ENCODE data around the gene APCDD1.

The APCDD1 gene

DNA sequence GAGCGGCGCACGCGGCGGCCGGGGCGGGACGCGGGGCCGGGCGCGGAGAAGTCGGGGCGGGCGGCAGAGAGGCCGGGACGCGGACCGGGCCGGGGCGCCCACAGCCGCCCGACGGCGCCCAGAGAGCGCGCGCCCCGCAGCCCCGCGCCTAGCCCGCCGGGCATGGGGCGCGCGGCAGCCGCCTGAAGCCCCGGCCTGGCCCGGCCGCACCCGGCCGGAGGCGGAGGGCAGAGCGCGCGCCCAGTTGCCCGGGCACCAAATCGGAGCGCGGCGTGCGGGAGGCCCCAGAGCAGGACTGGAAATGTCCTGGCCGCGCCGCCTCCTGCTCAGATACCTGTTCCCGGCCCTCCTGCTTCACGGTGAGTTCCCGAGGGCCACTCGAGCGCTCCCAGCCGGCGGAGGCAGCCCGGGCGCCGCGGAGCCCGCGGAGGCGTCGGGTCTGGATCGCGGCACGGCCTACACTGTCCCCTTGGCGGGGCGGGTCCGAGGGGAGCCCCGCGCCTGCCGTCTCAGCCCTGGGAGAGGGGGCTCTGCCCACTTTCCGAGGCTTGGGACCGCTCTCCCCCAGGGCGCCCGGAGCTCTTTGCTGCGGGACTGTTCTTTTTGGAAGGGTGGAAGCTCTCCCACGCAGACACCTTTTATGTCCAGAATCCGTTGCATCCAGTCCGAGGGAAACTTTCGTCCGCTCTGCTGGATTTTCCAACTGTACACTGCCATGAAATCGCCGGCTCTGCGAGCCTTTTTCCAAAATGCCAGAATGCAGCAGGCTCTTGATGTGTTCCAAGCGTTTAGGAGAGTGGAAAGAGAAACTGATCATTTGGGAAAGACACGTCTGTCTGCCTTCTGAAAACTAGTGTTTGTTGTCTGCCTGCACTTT is 484 bp downstream of the APCDD1 start:
- peak; percentile 40 for DNase-seq (ENCODE audit: low read depth)
- TF ChIP-seq, protein P1, sequence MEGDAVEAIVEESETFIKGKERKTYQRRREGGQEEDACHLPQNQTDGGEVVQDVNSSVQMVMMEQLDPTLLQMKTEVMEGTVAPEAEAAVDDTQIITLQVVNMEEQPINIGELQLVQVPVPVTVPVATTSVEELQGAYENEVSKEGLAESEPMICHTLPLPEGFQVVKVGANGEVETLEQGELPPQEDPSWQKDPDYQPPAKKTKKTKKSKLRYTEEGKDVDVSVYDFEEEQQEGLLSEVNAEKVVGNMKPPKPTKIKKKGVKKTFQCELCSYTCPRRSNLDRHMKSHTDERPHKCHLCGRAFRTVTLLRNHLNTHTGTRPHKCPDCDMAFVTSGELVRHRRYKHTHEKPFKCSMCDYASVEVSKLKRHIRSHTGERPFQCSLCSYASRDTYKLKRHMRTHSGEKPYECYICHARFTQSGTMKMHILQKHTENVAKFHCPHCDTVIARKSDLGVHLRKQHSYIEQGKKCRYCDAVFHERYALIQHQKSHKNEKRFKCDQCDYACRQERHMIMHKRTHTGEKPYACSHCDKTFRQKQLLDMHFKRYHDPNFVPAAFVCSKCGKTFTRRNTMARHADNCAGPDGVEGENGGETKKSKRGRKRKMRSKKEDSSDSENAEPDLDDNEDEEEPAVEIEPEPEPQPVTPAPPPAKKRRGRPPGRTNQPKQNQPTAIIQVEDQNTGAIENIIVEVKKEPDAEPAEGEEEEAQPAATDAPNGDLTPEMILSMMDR (IDR thresholded peaks at IDR 0.05; ENCODE audit: insufficient read depth, low read depth, low read length, missing control alignments): no peak
- H3K4me3 ChIP-seq (ENCODE audit: low read length): peak overlapping the region; percentile 56

DNA sequence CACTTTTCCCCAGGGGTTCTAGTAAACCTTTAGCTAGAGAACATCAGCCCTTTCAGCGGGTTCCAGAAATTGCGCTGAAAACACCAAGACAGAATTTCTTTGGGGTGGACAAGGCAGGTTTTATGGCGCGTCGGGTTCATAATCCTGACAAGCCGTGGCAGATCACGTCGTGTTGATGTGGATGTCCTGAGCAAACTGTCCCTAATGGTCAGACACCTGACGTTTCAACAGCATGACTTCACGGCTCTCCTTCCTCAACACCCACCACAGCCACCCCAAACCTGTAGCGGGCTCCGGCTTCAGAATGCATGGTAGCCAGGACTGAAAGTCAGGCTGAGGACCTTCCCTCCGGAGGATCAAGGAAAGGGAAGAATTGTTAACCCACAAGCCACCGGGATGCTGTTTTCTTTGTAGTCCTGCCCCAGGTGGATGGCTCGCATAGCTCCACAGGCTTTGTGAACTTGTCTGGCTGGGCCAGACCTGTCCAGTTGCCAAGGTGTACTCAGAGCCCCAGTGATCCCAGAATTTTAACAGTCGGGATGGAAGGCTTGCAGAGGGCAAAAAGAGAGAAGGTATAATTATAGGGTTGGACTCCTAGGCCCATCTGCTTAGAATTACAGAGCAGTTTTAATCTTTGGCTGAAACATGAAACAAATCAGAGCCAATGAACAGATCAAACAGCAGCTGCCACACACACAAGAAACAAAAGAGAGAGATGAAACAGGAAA is 1.5 kb downstream of the APCDD1 start:
- TF ChIP-seq, protein P1 (IDR thresholded peaks at IDR 0.05; ENCODE audit: insufficient read depth, low read depth, low read length, missing control alignments): no peak
- H3K4me3 ChIP-seq (ENCODE audit: low read length): peak overlapping the region; percentile 56
- no peak for DNase-seq (ENCODE audit: low read depth)

DNA sequence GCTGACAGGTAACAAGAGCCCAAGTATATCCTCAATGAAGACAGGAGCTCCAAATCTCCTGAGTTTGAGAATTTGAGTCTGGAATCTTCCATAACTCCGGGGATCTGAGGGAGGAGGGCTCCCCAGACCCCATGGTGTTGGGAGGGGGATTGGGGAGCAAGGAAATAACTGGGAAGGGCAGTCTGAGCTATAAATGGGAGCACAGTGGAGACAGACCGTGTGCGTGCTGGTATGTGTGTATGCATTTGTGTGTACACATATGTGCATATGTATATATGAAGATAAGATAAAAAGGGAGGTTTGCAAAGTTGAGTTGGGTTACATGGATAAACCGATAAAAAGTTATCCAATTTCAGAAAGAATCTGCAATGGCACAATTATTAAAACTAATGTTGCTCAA is 2.3 kb downstream of the APCDD1 start:
- TF ChIP-seq, protein P1 (IDR thresholded peaks at IDR 0.05; ENCODE audit: insufficient read depth, low read depth, low read length, missing control alignments): no peak
- no peak overlapping the region for H3K4me3 ChIP-seq (ENCODE audit: low read length)

DNA sequence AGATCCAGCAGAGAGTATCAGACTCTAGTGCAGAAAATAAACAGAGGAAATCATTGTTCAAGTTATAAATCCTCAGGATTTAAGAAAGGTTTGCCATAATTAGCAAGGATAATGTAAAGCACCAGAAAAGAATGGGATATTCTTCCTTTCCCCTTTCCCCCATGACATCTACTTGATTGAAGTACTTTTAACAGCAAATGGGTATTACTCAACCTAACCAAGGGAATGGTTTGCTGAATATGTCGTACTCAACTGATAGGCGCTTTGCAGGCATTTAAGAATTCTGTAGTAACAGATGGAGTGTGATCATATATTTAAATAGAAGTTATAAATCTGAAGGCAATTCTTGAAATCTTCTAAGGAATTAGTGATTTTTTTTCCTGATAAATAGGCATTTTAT is 2.7 kb downstream of the APCDD1 start:
- DNase-seq (ENCODE audit: low read depth): no peak
- TF ChIP-seq, protein P1 (IDR thresholded peaks at IDR 0.05; ENCODE audit: insufficient read depth, low read depth, low read length, missing control alignments): no peak
- no peak overlapping the region for H3K4me3 ChIP-seq (ENCODE audit: low read length)

More for the DNA sequence above, 2.3 kb downstream of the APCDD1 start:
- no peak for DNase-seq (ENCODE audit: low read depth)

DNA sequence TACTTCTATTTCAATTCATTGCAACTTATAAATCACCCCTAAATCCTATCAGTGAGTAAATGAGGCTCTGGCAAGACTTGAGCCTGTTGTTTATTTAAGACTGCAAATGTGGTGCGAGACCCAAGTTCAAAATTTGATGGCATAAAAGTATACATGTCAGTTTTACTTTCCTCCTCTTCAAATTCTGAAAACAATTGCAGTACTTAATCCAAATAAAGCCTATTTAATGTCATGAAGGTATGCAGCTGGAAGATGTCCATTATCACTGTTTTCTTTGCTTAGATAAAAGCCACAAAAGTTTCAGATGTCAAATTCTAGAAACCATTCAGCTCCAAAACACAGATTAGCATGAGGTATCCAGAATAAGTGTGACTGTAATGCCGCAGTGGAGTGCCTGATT is 3.3 kb downstream of the APCDD1 start:
- TF ChIP-seq, protein P1 (IDR thresholded peaks at IDR 0.05; ENCODE audit: insufficient read depth, low read depth, low read length, missing control alignments): no peak
- no peak for DNase-seq (ENCODE audit: low read depth)
- H3K4me3 ChIP-seq (ENCODE audit: low read length): no peak overlapping the region

DNA sequence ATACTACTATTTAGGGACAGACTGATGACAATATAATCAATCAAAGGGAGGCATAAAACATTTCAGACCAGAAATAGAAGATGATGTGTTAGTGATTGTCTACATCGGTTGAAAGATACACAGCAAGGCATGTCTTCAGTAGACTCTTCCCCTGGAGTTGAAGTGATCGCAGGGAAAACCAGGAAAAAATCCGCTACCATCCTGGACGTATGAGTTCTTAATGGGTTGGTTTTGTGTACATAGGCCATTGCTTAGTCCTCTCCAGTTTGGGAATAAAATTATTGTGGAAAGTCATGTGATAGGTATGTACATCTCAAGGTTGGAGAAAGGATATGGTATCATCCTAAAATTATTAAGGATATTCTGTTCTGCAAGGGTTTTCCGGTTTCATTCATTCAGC is 4.3 kb downstream of the APCDD1 start:
- H3K4me3 ChIP-seq (ENCODE audit: low read length): no peak overlapping the region
- TF ChIP-seq, protein P1 (IDR thresholded peaks at IDR 0.05; ENCODE audit: insufficient read depth, low read depth, low read length, missing control alignments): no peak
- DNase-seq (ENCODE audit: low read depth): no peak
